Neural crest cell (in vitro differentiated cells): ENCODE measurements around the gene TMEM132A. TPM values are rescaled to one million over a fixed set of nuclear protein-coding genes. Genes with fewer than 3 reads are reported as not detected.

ENCODE experiments used
- DNase-seq: peaks from one replicate; pipeline ENCODE4 v3.0.0; 2021; ENCODE audit warnings: low read depth, mixed read lengths, low spot score
- H3K27ac Mint-ChIP-seq: one replicate; pipeline ENCODE4 v1.8.0; 2021; ENCODE audit warnings: mild to moderate bottlenecking, mixed read lengths; ENCODE audit not compliant: unreplicated experiment
- H3K27me3 Mint-ChIP-seq: 2 replicates; pipeline ENCODE4 v1.8.0; 2021; ENCODE audit warnings: low read depth, mild to moderate bottlenecking, mixed read lengths
- H3K36me3 Mint-ChIP-seq: 2 replicates; pipeline ENCODE4 v1.8.0; 2021; ENCODE audit warnings: low read depth, mild to moderate bottlenecking, mixed read lengths
- H3K4me1 Mint-ChIP-seq: 2 replicates; pipeline ENCODE4 v1.8.0; 2021; ENCODE audit warnings: mixed read lengths
- H3K4me3 Mint-ChIP-seq: one replicate; pipeline ENCODE4 v1.8.0; 2021; ENCODE audit warnings: mild to moderate bottlenecking, mixed read lengths
- H3K9me3 Mint-ChIP-seq: 2 replicates; pipeline ENCODE4 v1.8.0; 2021; ENCODE audit warnings: mixed read lengths
- total RNA-seq: library from RNA; stranded (reverse); gene quantifications from 2 replicates; pipeline ENCODE4 v1.2.1, GENCODE V29; 2021
- TF ChIP-seq, protein P1 (sequence below): fragments of 200-600 bp; sonication (generic); conservative IDR thresholded peaks from 2 replicates; pipeline ENCODE4 v1.5.0; 2021; ENCODE audit warnings: antibody characterized with exemption, mild to moderate bottlenecking

Gene TMEM132A
- total RNA-seq, 1 donor from 2014 or later = 216 TPM

DNA sequence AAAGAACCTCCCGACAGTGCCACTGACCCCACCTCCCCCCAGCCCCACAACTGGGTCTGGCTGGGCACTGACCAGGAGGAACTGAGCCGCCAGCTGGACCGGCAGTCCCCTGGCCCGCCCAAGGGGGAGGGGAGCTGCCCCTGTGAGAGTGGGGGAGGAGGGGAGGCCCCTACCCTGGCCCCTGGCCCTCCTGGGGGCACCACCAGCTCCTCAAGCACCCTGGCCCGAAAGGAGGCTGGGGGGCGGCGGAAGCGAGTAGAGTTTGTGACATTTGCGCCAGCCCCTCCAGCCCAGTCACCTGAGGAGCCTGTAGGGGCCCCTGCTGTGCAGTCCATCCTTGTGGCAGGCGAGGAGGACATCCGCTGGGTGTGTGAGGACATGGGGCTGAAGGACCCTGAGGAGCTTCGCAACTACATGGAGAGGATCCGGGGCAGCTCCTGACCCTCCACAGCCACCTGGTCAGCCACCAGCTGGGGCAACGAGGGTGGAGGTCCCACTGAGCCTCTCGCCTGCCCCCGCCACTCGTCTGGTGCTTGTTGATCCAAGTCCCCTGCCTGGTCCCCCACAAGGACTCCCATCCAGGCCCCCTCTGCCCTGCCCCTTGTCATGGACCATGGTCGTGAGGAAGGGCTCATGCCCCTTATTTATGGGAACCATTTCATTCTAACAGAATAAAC lies 12.3 kb downstream of the TMEM132A start:
- H3K9me3 Mint-ChIP-seq = no peaks in the 10 kb centered on the region
- no peaks in the 10 kb centered on the region for H3K36me3 Mint-ChIP-seq
- H3K27me3 Mint-ChIP-seq = peaks cover 5% of the 10 kb centered on the region
- H3K4me3 Mint-ChIP-seq = no peak overlapping the region
- peaks cover 11% of the 10 kb centered on the region for H3K4me1 Mint-ChIP-seq
- no peak overlapping the region for H3K27ac Mint-ChIP-seq
- TF ChIP-seq, protein P1, sequence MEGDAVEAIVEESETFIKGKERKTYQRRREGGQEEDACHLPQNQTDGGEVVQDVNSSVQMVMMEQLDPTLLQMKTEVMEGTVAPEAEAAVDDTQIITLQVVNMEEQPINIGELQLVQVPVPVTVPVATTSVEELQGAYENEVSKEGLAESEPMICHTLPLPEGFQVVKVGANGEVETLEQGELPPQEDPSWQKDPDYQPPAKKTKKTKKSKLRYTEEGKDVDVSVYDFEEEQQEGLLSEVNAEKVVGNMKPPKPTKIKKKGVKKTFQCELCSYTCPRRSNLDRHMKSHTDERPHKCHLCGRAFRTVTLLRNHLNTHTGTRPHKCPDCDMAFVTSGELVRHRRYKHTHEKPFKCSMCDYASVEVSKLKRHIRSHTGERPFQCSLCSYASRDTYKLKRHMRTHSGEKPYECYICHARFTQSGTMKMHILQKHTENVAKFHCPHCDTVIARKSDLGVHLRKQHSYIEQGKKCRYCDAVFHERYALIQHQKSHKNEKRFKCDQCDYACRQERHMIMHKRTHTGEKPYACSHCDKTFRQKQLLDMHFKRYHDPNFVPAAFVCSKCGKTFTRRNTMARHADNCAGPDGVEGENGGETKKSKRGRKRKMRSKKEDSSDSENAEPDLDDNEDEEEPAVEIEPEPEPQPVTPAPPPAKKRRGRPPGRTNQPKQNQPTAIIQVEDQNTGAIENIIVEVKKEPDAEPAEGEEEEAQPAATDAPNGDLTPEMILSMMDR = no peak
- DNase-seq = no peak

DNA sequence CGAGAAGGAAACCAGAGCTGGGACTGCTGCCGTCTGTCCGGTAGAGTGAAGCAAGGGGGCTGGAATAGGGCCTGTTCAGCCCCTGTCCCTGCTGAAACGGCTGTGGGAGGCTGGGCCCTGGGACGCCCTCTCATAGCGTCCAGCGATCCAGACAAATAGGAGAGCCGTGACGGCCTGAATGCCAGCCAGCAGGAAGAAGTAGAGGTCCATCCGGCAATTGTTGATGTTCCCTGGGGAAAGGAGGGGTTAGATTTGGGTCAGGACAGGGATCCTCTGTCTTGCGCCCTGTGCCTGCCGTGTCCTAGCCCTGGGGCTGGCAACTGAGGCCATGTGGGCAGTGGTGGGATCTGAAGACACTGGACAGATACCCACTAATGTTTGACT lies 12.9 kb downstream of the TMEM132A start:
- TF ChIP-seq, protein P1 = no peak
- no peaks in the 10 kb centered on the region for H3K36me3 Mint-ChIP-seq
- H3K4me1 Mint-ChIP-seq = peaks cover 11% of the 10 kb centered on the region
- peaks cover 5% of the 10 kb centered on the region for H3K27me3 Mint-ChIP-seq
- no peaks in the 10 kb centered on the region for H3K9me3 Mint-ChIP-seq
- no peak for DNase-seq
- H3K4me3 Mint-ChIP-seq = no peak overlapping the region
- no peak overlapping the region for H3K27ac Mint-ChIP-seq

DNA sequence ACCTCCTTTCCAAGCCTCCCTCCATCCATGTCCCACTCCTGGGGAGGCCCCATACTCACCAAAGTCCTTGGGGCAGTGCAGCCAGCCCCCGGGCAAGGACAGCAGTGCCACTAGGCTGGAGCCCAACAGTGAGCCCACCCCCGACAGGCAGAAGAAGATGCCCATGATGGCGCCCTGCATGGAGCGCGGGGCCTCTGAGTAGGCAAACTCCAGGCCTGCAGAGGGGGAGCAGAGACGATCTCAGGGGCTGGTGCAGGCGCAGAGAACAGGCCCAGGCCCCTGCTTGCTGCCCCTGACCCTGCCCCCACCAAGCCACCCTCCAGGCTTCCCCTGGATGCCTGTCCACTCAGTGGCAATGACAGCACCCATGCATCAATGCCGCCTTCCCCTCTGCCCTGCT lies 13.6 kb downstream of the TMEM132A start:
- DNase-seq = no peak
- H3K36me3 Mint-ChIP-seq = no peaks in the 10 kb centered on the region
- peaks cover 5% of the 10 kb centered on the region for H3K27me3 Mint-ChIP-seq
- H3K4me3 Mint-ChIP-seq = peak overlapping the region; percentile 1
- no peaks in the 10 kb centered on the region for H3K9me3 Mint-ChIP-seq
- no peak overlapping the region for H3K27ac Mint-ChIP-seq
- peaks cover 16% of the 10 kb centered on the region for H3K4me1 Mint-ChIP-seq
- TF ChIP-seq, protein P1 = no peak

DNA sequence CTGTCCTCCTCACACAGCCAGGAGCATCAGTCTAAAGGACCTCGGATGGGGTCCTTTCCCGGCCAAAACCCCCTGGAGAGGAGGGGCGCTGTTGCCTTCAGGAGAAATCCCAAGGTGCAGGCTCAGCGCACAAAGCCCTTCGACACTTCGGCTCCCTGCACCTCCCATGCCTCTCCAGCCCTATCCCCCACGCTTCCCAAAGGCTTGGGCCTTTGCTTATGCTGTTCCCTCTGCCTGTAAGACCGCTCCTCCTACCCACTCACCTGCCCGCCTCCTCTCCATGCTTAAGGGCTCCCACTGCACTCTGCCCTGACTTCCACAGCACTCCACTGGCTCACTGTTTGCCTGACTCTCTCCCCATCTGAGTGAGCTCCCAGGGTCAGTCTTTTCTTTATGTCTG lies 14.2 kb downstream of the TMEM132A start:
- H3K4me1 Mint-ChIP-seq = peaks cover 19% of the 10 kb centered on the region
- TF ChIP-seq, protein P1 = no peak
- H3K27ac Mint-ChIP-seq = peak overlapping the region; percentile 65

DNA sequence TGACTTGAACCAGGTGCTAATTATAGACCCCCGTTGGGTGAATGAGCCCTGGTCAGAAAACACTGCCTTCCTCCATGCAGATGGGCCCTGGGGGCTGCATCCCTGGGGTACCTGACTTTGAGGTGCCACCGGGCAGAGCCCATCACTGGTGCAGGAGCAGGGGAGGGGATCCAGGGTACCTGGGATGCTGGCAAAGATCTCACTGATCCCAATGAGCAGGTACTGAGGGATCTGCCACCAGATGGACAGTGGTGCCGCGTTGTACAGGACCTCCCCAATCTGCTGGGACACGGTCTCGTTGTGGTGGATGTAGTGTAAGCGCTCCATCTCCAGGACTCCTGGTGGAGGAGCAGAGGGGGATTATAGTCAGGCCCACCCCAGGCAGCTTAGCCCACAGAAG lies 15.0 kb downstream of the TMEM132A start:
- no peak for DNase-seq
- peaks cover 5% of the 10 kb centered on the region for H3K27me3 Mint-ChIP-seq
- peaks cover 22% of the 10 kb centered on the region for H3K4me1 Mint-ChIP-seq
- TF ChIP-seq, protein P1 = no peak
- H3K27ac Mint-ChIP-seq = no peak overlapping the region
- H3K4me3 Mint-ChIP-seq = peak overlapping the region; percentile 19
- no peaks in the 10 kb centered on the region for H3K9me3 Mint-ChIP-seq
- no peaks in the 10 kb centered on the region for H3K36me3 Mint-ChIP-seq

More for the DNA sequence above, 14.2 kb downstream of the TMEM132A start:
- Mint-ChIP-seq H3K27me3 (peaks cover 5% of the 10 kb centered on the region), H3K9me3 (no peaks in the 10 kb centered on the region), H3K36me3 (no peaks in the 10 kb centered on the region), H3K4me3 (peak overlapping the region; percentile 1)
- DNase-seq = no peak
